ENCODE measurements around the gene HSD17B13. TPM values are rescaled to one million over a fixed set of nuclear protein-coding genes. Genes with fewer than 3 reads are reported as not detected.
A peak's percentile ranks its signal among the peaks of the same experiment; 100 is the strongest.
"Not testable (repeated sequence)": the region's sequence is repeated elsewhere in the genome, so short reads cannot be mapped to it uniquely, and the experiment has no call there.

The HSD17B13 gene
- total RNA-seq, 1 donor from 2014 or later, result not detected

GRCh38 chr4:87315000-87315399 lies 7.7 kb downstream of the HSD17B13 start:
- ATAC-seq, result not testable (repeated sequence)

- ATAC-seq, result no peak
These were observed 8.9 kb downstream of the HSD17B13 start for GRCh38 chr4:87313756-87314155.

- no peak for ATAC-seq
These were observed 11.0 kb downstream of the HSD17B13 start for GRCh38 chr4:87311684-87312083.

- ATAC-seq, result no peak
These were observed 11.9 kb downstream of the HSD17B13 start for GRCh38 chr4:87310691-87311335.

- ATAC-seq, result peak; percentile 32
These were observed 13.1 kb downstream of the HSD17B13 start for GRCh38 chr4:87309625-87310024.

- no peak for ATAC-seq
These were observed 16.6 kb downstream of the HSD17B13 start for GRCh38 chr4:87306056-87306455.

GRCh38 chr4:87305562-87305961 lies 17.1 kb downstream of the HSD17B13 start:
- no peak for ATAC-seq

GRCh38 chr4:87304745-87305432 lies 17.8 kb downstream of the HSD17B13 start:
- ATAC-seq, result peak; percentile 38

GRCh38 chr4:87299898-87300297 lies 22.8 kb downstream of the HSD17B13 start:
- no peak for ATAC-seq

GRCh38 chr4:87298362-87298761 lies 24.3 kb downstream of the HSD17B13 start:
- ATAC-seq, result no peak

- not testable (repeated sequence) for ATAC-seq
These were observed 27.8 kb downstream of the HSD17B13 start for GRCh38 chr4:87294911-87295310.

- not testable (repeated sequence) for ATAC-seq
These were observed 28.8 kb downstream of the HSD17B13 start for GRCh38 chr4:87293889-87294288.

- ATAC-seq, result no peak
These were observed 35.7 kb downstream of the HSD17B13 start for GRCh38 chr4:87286970-87287369.

- not testable (repeated sequence) for ATAC-seq
These were observed 38.4 kb downstream of the HSD17B13 start for GRCh38 chr4:87284268-87284667.

- no peak for ATAC-seq
These were observed 39.5 kb downstream of the HSD17B13 start for GRCh38 chr4:87283151-87283550.

GRCh38 chr4:87281603-87282002 lies 41.1 kb downstream of the HSD17B13 start:
- no peak for ATAC-seq

- ATAC-seq, result no peak
These were observed 44.3 kb downstream of the HSD17B13 start for GRCh38 chr4:87278335-87278794.

- no peak for ATAC-seq
These were observed 47.4 kb downstream of the HSD17B13 start for GRCh38 chr4:87275311-87275710.

GRCh38 chr4:87274803-87275202 lies 47.9 kb downstream of the HSD17B13 start:
- no peak for ATAC-seq

GRCh38 chr4:87274327-87274726 lies 48.4 kb downstream of the HSD17B13 start:
- ATAC-seq, result no peak

- ATAC-seq, result no peak
These were observed 51.9 kb downstream of the HSD17B13 start for GRCh38 chr4:87270825-87271224.

- ATAC-seq, result peak; percentile 60
These were observed 52.5 kb downstream of the HSD17B13 start for GRCh38 chr4:87270144-87270543.

- ATAC-seq, result no peak
These were observed 54.3 kb downstream of the HSD17B13 start for GRCh38 chr4:87268411-87268810.

GRCh38 chr4:87266986-87267385 lies 55.7 kb downstream of the HSD17B13 start:
- no peak for ATAC-seq
